GM23338 (cell line): ENCODE measurements around the gene IL1F10. TPM values are rescaled to one million over a fixed set of nuclear protein-coding genes. Genes with fewer than 3 reads are reported as not detected.

Experiments
- ATAC-seq: fragments of 200-7000 bp; cut with Tn5 transposase; 3 replicates; pipeline ENCODE4 v1.9.1; 2020
- DNase-seq: peaks from one replicate; pipeline ENCODE4 v3.0.0-alpha.2; 2015; ENCODE audit warnings: low spot score
- H2AFZ ChIP-seq: fragments of 200-600 bp; sonication (generic); 2 replicates; pipeline ENCODE4 v1.8.0; 2016; ENCODE audit warnings: antibody characterized with exemption, mild to moderate bottlenecking, moderate library complexity
- H3F3A ChIP-seq: fragments of 200-600 bp; sonication (generic); replicated peaks from 2 replicates; pipeline ENCODE4 v1.8.0; 2017; ENCODE audit warnings: antibody characterized with exemption, mixed run types, low read depth
- H3K27ac ChIP-seq: fragments of 200-600 bp; sonication (generic); 2 replicates; pipeline ENCODE4 v1.6.1; 2016; ENCODE audit warnings: low read depth
- H3K27me3 ChIP-seq: fragments of 200-600 bp; sonication (generic); 2 replicates; pipeline ENCODE4 v1.8.0; 2016; ENCODE audit warnings: mild to moderate bottlenecking, mixed run types, moderate library complexity; ENCODE audit not compliant: insufficient read depth
- H3K36me3 ChIP-seq: fragments of 200-600 bp; sonication (generic); 2 replicates; pipeline ENCODE4 v1.8.0; 2016; ENCODE audit warnings: mild to moderate bottlenecking; ENCODE audit not compliant: insufficient read depth
- H3K4me1 ChIP-seq: fragments of 200-600 bp; sonication (generic); 2 replicates; pipeline ENCODE4 v1.8.0; 2016; ENCODE audit warnings: mild to moderate bottlenecking, moderate library complexity; ENCODE audit not compliant: insufficient read depth
- H3K4me2 ChIP-seq: fragments of 200-600 bp; sonication (generic); 2 replicates; pipeline ENCODE4 v1.7.1; 2017; ENCODE audit warnings: mixed run types
- H3K4me3 ChIP-seq: fragments of 200-600 bp; sonication (generic); 2 replicates; pipeline ENCODE4 v1.6.1; 2016; ENCODE audit warnings: mixed run types
- H3K79me2 ChIP-seq: fragments of 200-600 bp; sonication (generic); replicated peaks from 2 replicates; pipeline ENCODE4 v1.8.0; 2017; ENCODE audit warnings: mild to moderate bottlenecking; ENCODE audit not compliant: insufficient read depth
- H3K9me2 ChIP-seq: fragments of 200-600 bp; sonication (generic); 2 replicates; pipeline ENCODE4 v1.8.0; 2017; ENCODE audit not compliant: insufficient read depth
- H4K20me1 ChIP-seq: fragments of 200-600 bp; sonication (generic); replicated peaks from 2 replicates; pipeline ENCODE4 v1.8.0; 2017; ENCODE audit warnings: mild to moderate bottlenecking; ENCODE audit not compliant: insufficient read depth
- H3K27ac Mint-ChIP-seq: 2 replicates; pipeline ENCODE4 v1.8.0; 2020; ENCODE audit warnings: inconsistent platforms, mild to moderate bottlenecking, moderate library complexity, mixed read lengths
- H3K27me3 Mint-ChIP-seq: 3 replicates; pipeline ENCODE4 v1.8.0; 2022; ENCODE audit warnings: low read depth, mild to moderate bottlenecking, moderate library complexity, mixed read lengths, inconsistent platforms; ENCODE audit not compliant: insufficient read depth, poor library complexity
- H3K36me3 Mint-ChIP-seq: 3 replicates; pipeline ENCODE4 v1.8.0; 2021; ENCODE audit warnings: low read depth, mild to moderate bottlenecking, inconsistent platforms, moderate library complexity, mixed read lengths
- H3K4me1 Mint-ChIP-seq: 3 replicates; pipeline ENCODE4 v1.8.0; 2020; ENCODE audit warnings: mild to moderate bottlenecking, inconsistent platforms, mixed read lengths
- H3K4me3 Mint-ChIP-seq: 3 replicates; pipeline ENCODE4 v1.8.0; 2021; ENCODE audit warnings: moderate library complexity, mild to moderate bottlenecking, inconsistent platforms, mixed read lengths
- H3K9me3 Mint-ChIP-seq: 3 replicates; pipeline ENCODE4 v1.8.0; 2020; ENCODE audit warnings: moderate library complexity, mild to moderate bottlenecking, inconsistent platforms, mixed read lengths
- CREB1 ChIP-seq: fragments of 250-450 bp; sonication (Bioruptor Pico); IDR thresholded peaks from 2 replicates; pipeline ENCODE4 v1.5.0; 2020; ENCODE audit warnings: low read depth, mild to moderate bottlenecking, moderate library complexity
- EZH2phosphoT487 ChIP-seq: fragments of 200-600 bp; sonication (generic); IDR thresholded peaks from one replicate; pipeline ENCODE4 v1.8.1; 2018; ENCODE audit warnings: antibody characterized with exemption; ENCODE audit not compliant: unreplicated experiment
- NANOG ChIP-seq: IDR thresholded peaks from 2 replicates; pipeline ENCODE4 v1.6.1; 2016; ENCODE audit warnings: antibody characterized with exemption, borderline replicate concordance
- REST ChIP-seq: IDR thresholded peaks from one replicate; pipeline ENCODE4 v1.6.1; 2018; ENCODE audit warnings: antibody characterized with exemption; ENCODE audit not compliant: unreplicated experiment
- STAT1 ChIP-seq: IDR thresholded peaks from one replicate; pipeline ENCODE4 v1.6.1; 2016; ENCODE audit warnings: antibody characterized with exemption; ENCODE audit not compliant: unreplicated experiment
- ZNF331 ChIP-seq: fragments of 250-450 bp; sonication (Bioruptor Pico); IDR thresholded peaks from 2 replicates; pipeline ENCODE4 v1.5.0; 2020; ENCODE audit warnings: low read depth, mild to moderate bottlenecking, moderate library complexity
- ZNF462 ChIP-seq: fragments of 250-450 bp; sonication (Bioruptor Pico); IDR thresholded peaks from 2 replicates; pipeline ENCODE4 v1.5.0; 2020; ENCODE audit warnings: mild to moderate bottlenecking, moderate library complexity
- polyA plus RNA-seq: library from polyadenylated mRNA; unstranded; fragments of >200 nt; fragmentation: Nextera tagmentation; extraction: Ambion mirVana; gene quantifications from 2 replicates; pipeline ENCODE4 v1.2.1, GENCODE V29; 2016
- total RNA-seq: library from RNA; depleted of rRNA; stranded (reverse); fragments of >200 nt; shearing (Covaris generic); gene quantifications from 2 replicates; pipeline ENCODE4 v1.2.3, GENCODE V29; 2014

Gene IL1F10
- total and polyA plus RNA-seq, 2 experiments from 2014 or later, result not detected

GRCh38 chr2:113060396-113060795, 7.4 kb upstream of the IL1F10 start:
- Mint-ChIP-seq H3K4me3 (no peak overlapping the region), H3K4me1 (peaks cover 6% of the 10 kb centered on the region; the same call in 1 of the 3 replicates), H3K27me3 (peaks cover 6% of the 10 kb centered on the region), H3K27ac (no peak overlapping the region), H3K9me3 (peaks cover 27% of the 10 kb centered on the region), H3K36me3 (peaks cover 2% of the 10 kb centered on the region; the same call in 2 of the 3 replicates)
- Histone ChIP-seq H3K9me2 (no peaks in the 10 kb centered on the region), H3K36me3 (no peaks in the 10 kb centered on the region), H3K27me3 (no peaks in the 10 kb centered on the region), H4K20me1 (no peaks in the 10 kb centered on the region), H3F3A (no peaks in the 10 kb centered on the region), H3K27ac (no peak overlapping the region), H3K4me1 (no peaks in the 10 kb centered on the region), H3K4me2 (no peak overlapping the region), H2AFZ (no peak overlapping the region), H3K4me3 (no peak overlapping the region), H3K79me2 (no peaks in the 10 kb centered on the region)
- DNase-seq (no peak), ATAC-seq (no peak; the same call in 2 of the 3 replicates)
- TF ChIP-seq REST, result no peak

- H3K4me1 Mint-ChIP-seq, result peaks cover 6% of the 10 kb centered on the region; the same call in 1 of the 3 replicates
- H3K27ac ChIP-seq, result no peak overlapping the region
- H3K4me2 ChIP-seq, result no peak overlapping the region
- H3K36me3 ChIP-seq, result no peaks in the 10 kb centered on the region
- ATAC-seq, result peak; percentile 75
- DNase-seq, result no peak
- H3K27me3 ChIP-seq, result no peaks in the 10 kb centered on the region
- H3K27ac Mint-ChIP-seq, result no peak overlapping the region
- H3K27me3 Mint-ChIP-seq, result peaks cover 6% of the 10 kb centered on the region
- H3K4me3 Mint-ChIP-seq, result no peak overlapping the region
- H3K79me2 ChIP-seq, result no peaks in the 10 kb centered on the region
- H3K9me3 Mint-ChIP-seq, result peaks cover 23% of the 10 kb centered on the region
- H2AFZ ChIP-seq, result no peak overlapping the region
- H4K20me1 ChIP-seq, result no peaks in the 10 kb centered on the region
- no peaks in the 10 kb centered on the region for H3K9me2 ChIP-seq
- no peak overlapping the region for H3K4me3 ChIP-seq
- H3F3A ChIP-seq, result no peaks in the 10 kb centered on the region
- no peaks in the 10 kb centered on the region for H3K4me1 ChIP-seq
- H3K36me3 Mint-ChIP-seq, result no peaks in the 10 kb centered on the region; the same call in 2 of the 3 replicates
- TF ChIP-seq ZNF331 (CRISPR knock-in tag) (no peak), REST (no peak), EZH2phosphoT487 (no peak), CREB1 (no peak), ZNF462 (no peak), STAT1 (no peak), NANOG (no peak)
These were observed 7.0 kb upstream of the IL1F10 start for GRCh38 chr2:113060796-113061195.
